Activated CD4-positive, alpha-beta T cell treated with anti-CD3 and anti-CD28 coated beads for 36 hours (primary cell): ENCODE measurements around the gene MAP3K7CL. TPM values are rescaled to one million over a fixed set of nuclear protein-coding genes. Genes with fewer than 3 reads are reported as not detected.

Experiments
- ATAC-seq: fragments of 200-7000 bp; cut with Tn5 transposase; one replicate; pipeline ENCODE4 v1.10.0; 2021; ENCODE audit warnings: mild to moderate bottlenecking, moderate library complexity
- CTCF ChIA-PET: fragments of 350-600 bp; sonication (Branson Sonifier 250); formaldehyde crosslinking; loops from one replicate; lab custom pipeline; 2021; ENCODE audit warnings: antibody characterized with exemption; lab: Charles Lee
- POLR2A ChIA-PET: fragments of 350-600 bp; sonication (Branson Sonifier 250); formaldehyde crosslinking; loops from one replicate; lab custom pipeline; 2021; ENCODE audit warnings: antibody characterized with exemption, inconsistent platforms; lab: Charles Lee
- DNase-seq: peaks from one replicate; pipeline ENCODE4 v3.0.0-alpha.2; 2020
- H3K27ac Mint-ChIP-seq: one replicate; pipeline ENCODE4 v1.8.0; 2021; ENCODE audit warnings: mixed read lengths
- H3K27me3 Mint-ChIP-seq: one replicate; pipeline ENCODE4 v1.8.0; 2021; ENCODE audit warnings: mixed read lengths
- H3K36me3 Mint-ChIP-seq: one replicate; pipeline ENCODE4 v1.8.0; 2021; ENCODE audit warnings: low read depth, mixed read lengths
- H3K4me1 Mint-ChIP-seq: one replicate; pipeline ENCODE4 v1.8.0; 2021; ENCODE audit warnings: mixed read lengths
- H3K4me3 Mint-ChIP-seq: one replicate; pipeline ENCODE4 v1.8.0; 2021; ENCODE audit warnings: mild to moderate bottlenecking, moderate library complexity, mixed read lengths
- H3K9me3 Mint-ChIP-seq: one replicate; pipeline ENCODE4 v1.8.0; 2021; ENCODE audit warnings: low read depth, mixed read lengths
- intact Hi-C, 2 experiments: fragments of 100-400 bp; cut with DNase I in 1 of 2; cut with micrococcal nuclease in 1 of 2; formaldehyde crosslinking; loops; one replicate each; pipeline versions ENCODE4 v1.14.2 to v1.15.1; 2022 to 2024; cut with DNase I, micrococcal nuclease
- total RNA-seq, 2 experiments: library from RNA; stranded (reverse); gene quantifications; one replicate each; pipeline ENCODE4 v1.2.3, GENCODE V29; 2021

The MAP3K7CL gene
- total RNA-seq, 2 experiments from 2014 or later, result 4.9 to 5.6 TPM

- no peak for DNase-seq
- intact Hi-C loops, result no loop called here
- Mint-ChIP-seq H3K27me3 (no peaks in the 10 kb centered on the region), H3K27ac (no peak overlapping the region), H3K36me3 (peaks cover 2% of the 10 kb centered on the region), H3K4me1 (peaks cover 4% of the 10 kb centered on the region), H3K4me3 (no peak overlapping the region), H3K9me3 (no peaks in the 10 kb centered on the region)
- ATAC-seq, result no peak
- ChIA-PET CTCF (no interaction called here), POLR2A (interaction anchor here (0.6 kb wide), 1 partner anchor 132 kb away, joined by 3 read pairs; no protein-coding TSS in a partner anchor)
These were observed 38.5 kb downstream of the MAP3K7CL start for GRCh38 chr21:29168891-29169315.

GRCh38 chr21:29170944-29171343 is 40.5 kb downstream of the MAP3K7CL start:
- H3K36me3 Mint-ChIP-seq, result peaks cover 2% of the 10 kb centered on the region
- POLR2A ChIA-PET, result no interaction called here
- no peaks in the 10 kb centered on the region for H3K9me3 Mint-ChIP-seq
- H3K4me1 Mint-ChIP-seq, result peaks cover 4% of the 10 kb centered on the region
- no peak overlapping the region for H3K4me3 Mint-ChIP-seq
- H3K27me3 Mint-ChIP-seq, result no peaks in the 10 kb centered on the region
- no peak for DNase-seq
- peak overlapping the region; percentile 55 for H3K27ac Mint-ChIP-seq
- intact Hi-C loops, result no loop called here
- no peak for ATAC-seq
- CTCF ChIA-PET, result interaction anchor here (0.7 to 1.0 kb wide), 3 partner anchors 16 to 200 kb away, joined by 3 read pairs; no protein-coding TSS in a partner anchor

GRCh38 chr21:29172282-29172681 is 41.8 kb downstream of the MAP3K7CL start:
- Mint-ChIP-seq H3K4me3 (no peak overlapping the region), H3K9me3 (no peaks in the 10 kb centered on the region), H3K4me1 (peaks cover 4% of the 10 kb centered on the region), H3K27me3 (no peaks in the 10 kb centered on the region), H3K27ac (no peak overlapping the region), H3K36me3 (peaks cover 2% of the 10 kb centered on the region)
- ATAC-seq (no peak), DNase-seq (no peak)
- ChIA-PET POLR2A (no interaction called here), CTCF (no interaction called here)
- intact Hi-C loops, result no loop called here

GRCh38 chr21:29174607-29175013 is 44.2 kb downstream of the MAP3K7CL start:
- intact Hi-C loops, result no loop called here
- Mint-ChIP-seq H3K27ac (no peak overlapping the region), H3K4me1 (peaks cover 4% of the 10 kb centered on the region), H3K27me3 (no peaks in the 10 kb centered on the region), H3K36me3 (peaks cover 2% of the 10 kb centered on the region), H3K4me3 (no peak overlapping the region), H3K9me3 (no peaks in the 10 kb centered on the region)
- ATAC-seq (no peak), DNase-seq (no peak)
- CTCF ChIA-PET, result interaction anchor here (1.0 to 1.9 kb wide), 6 partner anchors 10 to 195 kb away, joined by 3 to 7 read pairs (median 4); no protein-coding TSS in a partner anchor
- POLR2A ChIA-PET, result no interaction called here

GRCh38 chr21:29175408-29176134 is 45.1 kb downstream of the MAP3K7CL start:
- H3K36me3 Mint-ChIP-seq, result no peaks in the 10 kb centered on the region
- H3K4me1 Mint-ChIP-seq, result peaks cover 4% of the 10 kb centered on the region
- no peaks in the 10 kb centered on the region for H3K27me3 Mint-ChIP-seq
- DNase-seq (no peak), ATAC-seq (no peak)
- intact Hi-C loops, result no loop called here
- ChIA-PET POLR2A (no interaction called here), CTCF (interaction anchor here (1.1 to 1.9 kb wide), 5 partner anchors 11 to 194 kb away, joined by 3 to 4 read pairs (median 4); no protein-coding TSS in a partner anchor)
- no peak overlapping the region for H3K27ac Mint-ChIP-seq
- no peak overlapping the region for H3K4me3 Mint-ChIP-seq
- no peaks in the 10 kb centered on the region for H3K9me3 Mint-ChIP-seq

GRCh38 chr21:29176471-29177120 is 46.2 kb downstream of the MAP3K7CL start:
- H3K9me3 Mint-ChIP-seq, result no peaks in the 10 kb centered on the region
- ChIA-PET POLR2A (no interaction called here), CTCF (interaction anchor here (1.1 kb wide), 1 partner anchor 52 kb away, joined by 3 read pairs; no protein-coding TSS in a partner anchor)
- ATAC-seq (no peak), DNase-seq (no peak)
- H3K27me3 Mint-ChIP-seq, result no peaks in the 10 kb centered on the region
- no peaks in the 10 kb centered on the region for H3K36me3 Mint-ChIP-seq
- H3K4me3 Mint-ChIP-seq, result no peak overlapping the region
- intact Hi-C loops, result no loop called here
- H3K27ac Mint-ChIP-seq, result no peak overlapping the region
- peaks cover 2% of the 10 kb centered on the region for H3K4me1 Mint-ChIP-seq

- intact Hi-C loops, result no loop called here
- Mint-ChIP-seq H3K27ac (no peak overlapping the region), H3K4me1 (peaks cover 14% of the 10 kb centered on the region), H3K36me3 (no peaks in the 10 kb centered on the region), H3K27me3 (no peaks in the 10 kb centered on the region), H3K9me3 (no peaks in the 10 kb centered on the region), H3K4me3 (no peak overlapping the region)
- ATAC-seq (no peak), DNase-seq (no peak)
- ChIA-PET POLR2A (no interaction called here), CTCF (no interaction called here)
These were observed 47.4 kb downstream of the MAP3K7CL start for GRCh38 chr21:29177800-29178199.

GRCh38 chr21:29178926-29179325 is 48.5 kb downstream of the MAP3K7CL start:
- H3K9me3 Mint-ChIP-seq, result no peaks in the 10 kb centered on the region
- intact Hi-C loops, result no loop called here
- DNase-seq, result no peak
- ChIA-PET CTCF (no interaction called here), POLR2A (no interaction called here)
- peaks cover 17% of the 10 kb centered on the region for H3K4me1 Mint-ChIP-seq
- H3K36me3 Mint-ChIP-seq, result no peaks in the 10 kb centered on the region
- no peak overlapping the region for H3K27ac Mint-ChIP-seq
- no peaks in the 10 kb centered on the region for H3K27me3 Mint-ChIP-seq
- no peak for ATAC-seq
- no peak overlapping the region for H3K4me3 Mint-ChIP-seq

GRCh38 chr21:29179503-29179902 is 49.1 kb downstream of the MAP3K7CL start:
- no peak for DNase-seq
- Mint-ChIP-seq H3K27me3 (no peaks in the 10 kb centered on the region), H3K4me1 (peaks cover 17% of the 10 kb centered on the region), H3K27ac (no peak overlapping the region), H3K36me3 (no peaks in the 10 kb centered on the region), H3K9me3 (no peaks in the 10 kb centered on the region), H3K4me3 (no peak overlapping the region)
- intact Hi-C loops, result no loop called here
- ATAC-seq, result no peak
- ChIA-PET CTCF (no interaction called here), POLR2A (no interaction called here)

- ChIA-PET CTCF (interaction anchor here (0.6 to 1.3 kb wide), 6 partner anchors 12 to 618 kb away, joined by 3 to 4 read pairs (median 3); no protein-coding TSS in a partner anchor), POLR2A (interaction anchor here (0.9 kb wide), 1 partner anchor 118 kb away, joined by 4 read pairs; no protein-coding TSS in a partner anchor)
- peak; percentile 30 for DNase-seq
- Mint-ChIP-seq H3K4me1 (peaks cover 17% of the 10 kb centered on the region), H3K36me3 (no peaks in the 10 kb centered on the region), H3K4me3 (peak overlapping the region; percentile 53), H3K9me3 (no peaks in the 10 kb centered on the region), H3K27ac (peak overlapping the region; percentile 90), H3K27me3 (no peaks in the 10 kb centered on the region)
- peak; percentile 85 for ATAC-seq
- intact Hi-C loops, result loop anchor here in 1 of 2 experiments (1.0 to 5.0 kb wide), 3 partner anchors 14 to 118 kb away; no protein-coding TSS in a partner anchor
These were observed 51.5 kb downstream of the MAP3K7CL start for GRCh38 chr21:29181799-29182470.

GRCh38 chr21:29182691-29183092 is 52.2 kb downstream of the MAP3K7CL start:
- intact Hi-C loops, result loop anchor here in 1 of 2 experiments (1.0 to 5.0 kb wide), 3 partner anchors 14 to 118 kb away; no protein-coding TSS in a partner anchor
- H3K27me3 Mint-ChIP-seq, result no peaks in the 10 kb centered on the region
- H3K4me3 Mint-ChIP-seq, result no peak overlapping the region

More at GRCh38 chr21:29182691-29183092, 52.2 kb downstream of the MAP3K7CL start:
- ATAC-seq, result no peak
- Mint-ChIP-seq H3K4me1 (peaks cover 17% of the 10 kb centered on the region), H3K36me3 (no peaks in the 10 kb centered on the region), H3K9me3 (no peaks in the 10 kb centered on the region), H3K27ac (peak overlapping the region; percentile 90)
- no peak for DNase-seq
- POLR2A ChIA-PET, result interaction anchor here (0.9 kb wide), 1 partner anchor 118 kb away, joined by 4 read pairs; no protein-coding TSS in a partner anchor
- CTCF ChIA-PET, result interaction anchor here (0.7 to 1.3 kb wide), 5 partner anchors 12 to 537 kb away, joined by 3 to 4 read pairs (median 3); no protein-coding TSS in a partner anchor
